Upper lobe of right lung (tissue), 1 donor: ENCODE measurements around the gene C1QL2. TPM values are rescaled to one million over a fixed set of nuclear protein-coding genes. Genes with fewer than 3 reads are reported as not detected.

Experiments used
- ATAC-seq: fragments of 200-7000 bp; cut with Tn5 transposase; one replicate; pipeline ENCODE4 v1.9.1; 2020; ENCODE audit warnings: mild to moderate bottlenecking, moderate library complexity
- DNase-seq: peaks from one replicate; pipeline ENCODE4 v3.0.0-alpha.2; 2020
- H3K27ac ChIP-seq: fragments of 200-600 bp; one replicate; pipeline ENCODE4 v1.8.0; 2022
- H3K27me3 ChIP-seq: fragments of 200-600 bp; one replicate; pipeline ENCODE4 v1.8.0; 2022; ENCODE audit warnings: mild to moderate bottlenecking
- H3K36me3 ChIP-seq: fragments of 200-600 bp; one replicate; pipeline ENCODE4 v1.8.0; 2022
- H3K4me1 ChIP-seq: fragments of 200-600 bp; one replicate; pipeline ENCODE4 v1.8.0; 2022
- H3K4me3 ChIP-seq: fragments of 200-600 bp; one replicate; pipeline ENCODE4 v1.8.0; 2022; ENCODE audit warnings: mild to moderate bottlenecking
- H3K9me3 ChIP-seq: fragments of 200-600 bp; one replicate; pipeline ENCODE4 v1.8.0; 2022
- intact Hi-C: fragments of 100-400 bp; cut with DNase I; formaldehyde crosslinking; loops from one replicate; pipeline ENCODE4 v1.11.0; 2022
- total RNA-seq: library from RNA; stranded (reverse); fragmentation: NEBNext Ultra II Directional; extraction: Animal tissue kit (Norgen Biotek cat#: 25700); gene quantifications from one replicate; pipeline ENCODE4 v1.2.1, GENCODE V29; 2021
- TF ChIP-seq, protein P1 (sequence below): fragments of 200-600 bp; IDR thresholded peaks from one replicate; pipeline ENCODE4 v1.8.0; 2022; ENCODE audit warnings: antibody characterized with exemption
- donor health status: DM: no; HTN: yes; CAD: no; lungs with severe emphysema.

The C1QL2 gene
- total RNA-seq, 1 donor from 2014 or later, result not detected

DNA sequence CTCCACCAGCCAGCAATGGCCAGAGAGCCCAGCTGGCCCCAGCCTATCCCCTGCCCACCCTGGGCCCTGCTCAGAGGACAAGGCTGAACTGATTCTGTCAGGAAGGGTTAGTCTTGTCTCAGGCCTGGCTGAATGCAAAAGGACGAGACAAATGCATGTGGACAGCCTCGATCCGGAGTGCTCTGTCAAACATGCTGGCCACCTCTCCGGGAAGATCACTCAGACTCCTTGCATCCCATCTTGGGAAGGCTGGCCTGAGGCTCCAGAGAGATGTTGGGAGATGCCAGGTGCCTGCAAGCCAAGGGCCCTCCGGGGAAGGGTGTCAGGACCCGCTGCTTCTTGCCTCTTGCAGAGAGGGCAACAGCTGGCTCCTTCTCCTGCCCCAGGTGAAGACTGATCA lies 20.2 kb upstream of the C1QL2 start:
- no peak for ATAC-seq
- TF ChIP-seq, protein P1, sequence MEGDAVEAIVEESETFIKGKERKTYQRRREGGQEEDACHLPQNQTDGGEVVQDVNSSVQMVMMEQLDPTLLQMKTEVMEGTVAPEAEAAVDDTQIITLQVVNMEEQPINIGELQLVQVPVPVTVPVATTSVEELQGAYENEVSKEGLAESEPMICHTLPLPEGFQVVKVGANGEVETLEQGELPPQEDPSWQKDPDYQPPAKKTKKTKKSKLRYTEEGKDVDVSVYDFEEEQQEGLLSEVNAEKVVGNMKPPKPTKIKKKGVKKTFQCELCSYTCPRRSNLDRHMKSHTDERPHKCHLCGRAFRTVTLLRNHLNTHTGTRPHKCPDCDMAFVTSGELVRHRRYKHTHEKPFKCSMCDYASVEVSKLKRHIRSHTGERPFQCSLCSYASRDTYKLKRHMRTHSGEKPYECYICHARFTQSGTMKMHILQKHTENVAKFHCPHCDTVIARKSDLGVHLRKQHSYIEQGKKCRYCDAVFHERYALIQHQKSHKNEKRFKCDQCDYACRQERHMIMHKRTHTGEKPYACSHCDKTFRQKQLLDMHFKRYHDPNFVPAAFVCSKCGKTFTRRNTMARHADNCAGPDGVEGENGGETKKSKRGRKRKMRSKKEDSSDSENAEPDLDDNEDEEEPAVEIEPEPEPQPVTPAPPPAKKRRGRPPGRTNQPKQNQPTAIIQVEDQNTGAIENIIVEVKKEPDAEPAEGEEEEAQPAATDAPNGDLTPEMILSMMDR, result no peak
- no peak overlapping the region for H3K4me3 ChIP-seq
- no peaks in the 10 kb centered on the region for H3K9me3 ChIP-seq
- intact Hi-C loops, result loop anchor here (10.0 kb wide), 1 partner anchor 294 kb away; no protein-coding TSS in a partner anchor
- no peaks in the 10 kb centered on the region for H3K36me3 ChIP-seq
- DNase-seq, result no peak
- no peaks in the 10 kb centered on the region for H3K4me1 ChIP-seq
- H3K27me3 ChIP-seq, result no peaks in the 10 kb centered on the region
- H3K27ac ChIP-seq, result no peak overlapping the region

DNA sequence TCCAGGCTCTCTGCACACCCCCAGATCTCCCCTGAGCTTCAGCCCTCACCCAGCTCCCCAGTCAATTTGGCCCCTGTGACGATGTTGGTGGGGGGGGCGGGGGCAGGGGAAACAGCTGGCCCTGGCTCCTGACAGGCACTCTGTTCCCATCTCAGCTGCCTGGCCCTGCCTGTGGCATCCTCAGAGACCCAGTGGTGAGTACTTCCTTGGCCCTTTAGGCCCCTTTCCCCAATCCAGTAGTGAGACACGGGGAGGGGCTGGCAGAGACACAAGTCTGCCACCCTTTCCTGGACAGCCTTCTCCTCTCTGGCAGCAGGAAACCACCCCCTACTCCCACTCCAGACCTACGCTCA lies 19.3 kb upstream of the C1QL2 start:
- TF ChIP-seq, protein P1, result no peak
- DNase-seq, result no peak

DNA sequence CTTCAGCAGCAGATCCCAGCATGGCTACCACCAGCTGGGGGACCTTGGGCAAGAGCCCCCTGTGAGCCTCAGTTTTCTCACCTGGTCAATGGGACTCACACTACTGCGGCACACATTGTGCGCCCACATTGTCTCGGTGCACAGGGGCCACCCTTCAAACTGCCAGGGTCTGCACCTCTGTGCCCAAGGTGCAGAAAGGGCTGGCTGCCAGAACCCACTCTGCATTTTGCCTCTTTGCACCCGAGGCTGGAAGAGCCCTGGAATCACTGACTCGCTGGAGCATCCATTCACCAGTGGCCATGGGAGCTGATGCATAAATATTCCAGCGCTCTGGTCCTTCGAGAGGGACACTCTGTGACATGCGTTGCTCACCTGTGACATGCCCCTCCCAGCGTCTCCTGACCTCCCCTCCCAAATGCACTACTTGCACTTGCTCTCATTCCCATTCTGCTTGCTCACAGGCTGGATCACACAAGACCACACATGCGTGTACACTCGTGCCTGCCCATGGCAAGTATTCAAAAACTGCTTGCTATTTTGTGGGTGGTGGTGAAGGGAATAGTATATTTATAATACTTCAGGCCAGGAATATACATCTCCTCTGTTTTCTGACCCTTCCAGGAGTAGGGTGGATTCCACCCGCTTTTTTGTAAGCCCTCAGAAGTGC lies 18.8 kb upstream of the C1QL2 start:
- Histone ChIP-seq H3K4me3 (no peak overlapping the region), H3K9me3 (no peaks in the 10 kb centered on the region), H3K36me3 (no peaks in the 10 kb centered on the region), H3K27ac (no peak overlapping the region), H3K27me3 (no peaks in the 10 kb centered on the region), H3K4me1 (no peaks in the 10 kb centered on the region)
- TF ChIP-seq, protein P1, result no peak
- no peak for ATAC-seq
- intact Hi-C loops, result loop anchor here (10.0 kb wide), 1 partner anchor 293 kb away; no protein-coding TSS in a partner anchor
- DNase-seq, result no peak

More for the DNA sequence above, 19.3 kb upstream of the C1QL2 start:
- H3K4me3 ChIP-seq, result no peak overlapping the region
- no peak overlapping the region for H3K27ac ChIP-seq
- ATAC-seq, result no peak
- no peaks in the 10 kb centered on the region for H3K9me3 ChIP-seq
- no peaks in the 10 kb centered on the region for H3K27me3 ChIP-seq
- H3K36me3 ChIP-seq, result no peaks in the 10 kb centered on the region
- intact Hi-C loops, result loop anchor here (10.0 kb wide), 1 partner anchor 293 kb away; no protein-coding TSS in a partner anchor
- H3K4me1 ChIP-seq, result no peaks in the 10 kb centered on the region

DNA sequence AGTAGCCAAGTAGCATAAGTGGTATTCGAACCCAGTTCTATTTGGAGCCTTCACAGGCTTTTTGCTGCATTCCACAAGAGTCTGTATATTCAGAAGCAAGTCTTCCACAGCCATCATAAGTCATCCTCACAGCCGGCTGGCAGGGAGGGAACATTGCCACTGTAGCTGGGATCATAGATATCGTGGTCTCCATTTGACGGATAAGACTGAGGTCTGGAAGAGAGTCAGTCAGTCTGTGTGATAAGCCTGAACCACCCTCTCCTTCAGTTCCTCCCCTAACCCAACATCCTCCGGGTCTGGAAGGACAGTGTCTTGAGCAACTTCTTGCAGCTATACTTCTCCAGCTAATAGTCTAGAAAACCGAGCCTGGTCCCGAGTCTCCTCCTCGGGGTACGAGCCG lies 17.0 kb upstream of the C1QL2 start:
- Histone ChIP-seq H3K27ac (no peak overlapping the region), H3K4me3 (no peak overlapping the region), H3K9me3 (no peaks in the 10 kb centered on the region), H3K36me3 (no peaks in the 10 kb centered on the region), H3K4me1 (no peaks in the 10 kb centered on the region), H3K27me3 (no peaks in the 10 kb centered on the region)
- ATAC-seq (no peak), DNase-seq (no peak)
- TF ChIP-seq, protein P1, result no peak
- intact Hi-C loops, result loop anchor here (10.0 kb wide), 1 partner anchor 291 kb away; no protein-coding TSS in a partner anchor

DNA sequence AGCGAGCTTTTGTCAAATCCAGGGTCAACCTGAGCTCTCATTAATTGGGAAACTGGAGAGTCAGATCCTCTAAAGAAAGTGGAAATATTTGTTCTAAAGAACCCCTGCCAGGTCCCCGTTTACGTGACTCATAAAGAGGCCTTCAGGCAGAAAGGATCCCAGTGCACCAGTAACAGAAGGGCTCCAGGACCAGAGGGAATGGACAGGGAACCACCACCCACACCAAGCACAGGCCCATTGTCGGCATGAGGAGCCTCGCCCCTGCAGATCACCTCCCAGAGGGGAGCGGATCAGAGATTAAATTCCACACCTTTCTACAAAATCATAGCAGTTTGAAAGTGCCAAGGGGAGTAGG lies 16.4 kb upstream of the C1QL2 start:
- DNase-seq (no peak), ATAC-seq (no peak)
- TF ChIP-seq, protein P1, result no peak
- Histone ChIP-seq H3K4me3 (no peak overlapping the region), H3K36me3 (no peaks in the 10 kb centered on the region), H3K27ac (no peak overlapping the region), H3K9me3 (no peaks in the 10 kb centered on the region), H3K27me3 (no peaks in the 10 kb centered on the region), H3K4me1 (no peaks in the 10 kb centered on the region)
- intact Hi-C loops, result loop anchor here (10.0 kb wide), 1 partner anchor 290 kb away; no protein-coding TSS in a partner anchor
